ENCODE measurements around the gene BICDL1.

Gene BICDL1

GRCh38 chr12:120056739-120057138 is 67.7 kb downstream of the BICDL1 start:
- Histone ChIP-seq H2BK12ac (ENCODE audit: low read length) (no peak overlapping the region), H3K4me3 (ENCODE audit: low read depth, low read length) (no peak overlapping the region), H3K14ac (ENCODE audit: low read length) (no peak overlapping the region), H2AFZ (ENCODE audit: insufficient read depth, low read length, poor library complexity) (no peak overlapping the region), H4K91ac (ENCODE audit: low read depth, low read length) (no peak overlapping the region), H3K18ac (ENCODE audit: low read length) (no peak overlapping the region), H3K79me1 (ENCODE audit: low read length) (no peaks in the 10 kb centered on the region), H3K27ac (ENCODE audit: low read depth, low read length) (no peak overlapping the region), H3K23ac (ENCODE audit: low read length) (no peak overlapping the region), H3K36me3 (ENCODE audit: control insufficient read depth in 1 of 2, insufficient read depth in 2 of 2, low read length in 2 of 2) (no peaks in the 10 kb centered on the region), H3K9ac (ENCODE audit: low read length) (peak overlapping the region; percentile 69), H4K8ac (ENCODE audit: low read depth, low read length) (no peak overlapping the region), H3K79me2 (ENCODE audit: control insufficient read depth, insufficient read depth, low read length, poor library complexity) (no peaks in the 10 kb centered on the region), H2AK5ac (ENCODE audit: low read length) (no peak overlapping the region), H3K4ac (ENCODE audit: low read depth, low read length) (no peak overlapping the region), H4K12ac (ENCODE audit: low read depth, low read length) (no peak overlapping the region), H3K27me3 (ENCODE audit: insufficient read depth, low read length) (no peaks in the 10 kb centered on the region), H3K9me3 (ENCODE audit: insufficient read depth, low read depth, low read length) (no peaks in the 10 kb centered on the region), H3K4me2 (ENCODE audit: low read length) (no peak overlapping the region), H2BK5ac (ENCODE audit: low read depth, low read length, poor library complexity) (no peak overlapping the region), H2BK120ac (ENCODE audit: insufficient read depth, low read length, poor library complexity) (no peak overlapping the region), H3K4me1 (ENCODE audit: control insufficient read depth in 1 of 2, insufficient read depth in 2 of 2, low read length in 2 of 2) (no peaks in the 10 kb centered on the region)
- no CpG with 5 or more reads among the region's 5 CpGs for whole genome bisulfite sequencing (ENCODE audit: extremely low coverage, insufficient coverage, insufficient read length)
- no peak for DNase-seq

- H3K18ac ChIP-seq (ENCODE audit: low read length): no peak overlapping the region
- no peaks in the 10 kb centered on the region for H3K36me3 ChIP-seq (ENCODE audit: control insufficient read depth in 1 of 2, insufficient read depth in 2 of 2, low read length in 2 of 2)
- H3K9me3 ChIP-seq (ENCODE audit: insufficient read depth, low read depth, low read length): no peaks in the 10 kb centered on the region
- no peak overlapping the region for H3K23ac ChIP-seq (ENCODE audit: low read length)
- H3K4me3 ChIP-seq (ENCODE audit: low read depth, low read length): no peak overlapping the region
- H4K12ac ChIP-seq (ENCODE audit: low read depth, low read length): no peak overlapping the region
- no peak overlapping the region for H2BK12ac ChIP-seq (ENCODE audit: low read length)
- WGBS (ENCODE audit: extremely low coverage, insufficient coverage, insufficient read length): no CpG with 5 or more reads among the region's 1 CpG
- no peak overlapping the region for H2BK5ac ChIP-seq (ENCODE audit: low read depth, low read length, poor library complexity)
- H2AK5ac ChIP-seq (ENCODE audit: low read length): no peak overlapping the region
- H3K4me2 ChIP-seq (ENCODE audit: low read length): no peak overlapping the region
- H3K14ac ChIP-seq (ENCODE audit: low read length): no peak overlapping the region
- H3K79me2 ChIP-seq (ENCODE audit: control insufficient read depth, insufficient read depth, low read length, poor library complexity): no peaks in the 10 kb centered on the region
- H3K4ac ChIP-seq (ENCODE audit: low read depth, low read length): no peak overlapping the region
- no peak for DNase-seq
- peaks cover 4 to 13% of the 10 kb centered on the region in 2 experiments for H3K4me1 ChIP-seq (ENCODE audit: control insufficient read depth in 1 of 2, insufficient read depth in 2 of 2, low read length in 2 of 2)
- no peak overlapping the region for H4K91ac ChIP-seq (ENCODE audit: low read depth, low read length)
- H3K27ac ChIP-seq (ENCODE audit: low read depth, low read length): no peak overlapping the region
- no peak overlapping the region for H2AFZ ChIP-seq (ENCODE audit: insufficient read depth, low read length, poor library complexity)
- H3K27me3 ChIP-seq (ENCODE audit: insufficient read depth, low read length): no peaks in the 10 kb centered on the region
- no peak overlapping the region for H4K8ac ChIP-seq (ENCODE audit: low read depth, low read length)
- H2BK120ac ChIP-seq (ENCODE audit: insufficient read depth, low read length, poor library complexity): no peak overlapping the region
- no peak overlapping the region for H3K9ac ChIP-seq (ENCODE audit: low read length)
- H3K79me1 ChIP-seq (ENCODE audit: low read length): no peaks in the 10 kb centered on the region
These were observed 71.2 kb downstream of the BICDL1 start for GRCh38 chr12:120060196-120060595.

GRCh38 chr12:120060717-120061116 is 71.7 kb downstream of the BICDL1 start:
- no peak overlapping the region for H2AK5ac ChIP-seq (ENCODE audit: low read length)
- no peaks in the 10 kb centered on the region for H3K79me2 ChIP-seq (ENCODE audit: control insufficient read depth, insufficient read depth, low read length, poor library complexity)
- H3K79me1 ChIP-seq (ENCODE audit: low read length): no peaks in the 10 kb centered on the region
- no peak overlapping the region for H3K23ac ChIP-seq (ENCODE audit: low read length)
- no peaks in the 10 kb centered on the region for H3K27me3 ChIP-seq (ENCODE audit: insufficient read depth, low read length)
- no peak overlapping the region for H4K12ac ChIP-seq (ENCODE audit: low read depth, low read length)
- no peak overlapping the region for H4K8ac ChIP-seq (ENCODE audit: low read depth, low read length)
- H3K14ac ChIP-seq (ENCODE audit: low read length): no peak overlapping the region
- H3K9me3 ChIP-seq (ENCODE audit: insufficient read depth, low read depth, low read length): no peaks in the 10 kb centered on the region
- H3K4me3 ChIP-seq (ENCODE audit: low read depth, low read length): no peak overlapping the region
- no CpG with 5 or more reads among the region's 5 CpGs for WGBS (ENCODE audit: extremely low coverage, insufficient coverage, insufficient read length)
- H3K9ac ChIP-seq (ENCODE audit: low read length): no peak overlapping the region
- no peaks in the 10 kb centered on the region for H3K36me3 ChIP-seq (ENCODE audit: control insufficient read depth in 1 of 2, insufficient read depth in 2 of 2, low read length in 2 of 2)
- H2BK12ac ChIP-seq (ENCODE audit: low read length): no peak overlapping the region
- H3K4ac ChIP-seq (ENCODE audit: low read depth, low read length): no peak overlapping the region
- no peak for DNase-seq
- H4K91ac ChIP-seq (ENCODE audit: low read depth, low read length): no peak overlapping the region
- no peak overlapping the region for H3K27ac ChIP-seq (ENCODE audit: low read depth, low read length)
- H3K4me1 ChIP-seq (ENCODE audit: control insufficient read depth in 1 of 2, insufficient read depth in 2 of 2, low read length in 2 of 2): peaks cover 4 to 13% of the 10 kb centered on the region in 2 experiments
- no peak overlapping the region for H2BK120ac ChIP-seq (ENCODE audit: insufficient read depth, low read length, poor library complexity)
- H2BK5ac ChIP-seq (ENCODE audit: low read depth, low read length, poor library complexity): no peak overlapping the region
- no peak overlapping the region for H3K4me2 ChIP-seq (ENCODE audit: low read length)
- no peak overlapping the region for H2AFZ ChIP-seq (ENCODE audit: insufficient read depth, low read length, poor library complexity)
- no peak overlapping the region for H3K18ac ChIP-seq (ENCODE audit: low read length)

- Histone ChIP-seq H3K36me3 (ENCODE audit: control insufficient read depth in 1 of 2, insufficient read depth in 2 of 2, low read length in 2 of 2) (no peaks in the 10 kb centered on the region), H2AK5ac (ENCODE audit: low read length) (no peak overlapping the region), H3K23ac (ENCODE audit: low read length) (no peak overlapping the region), H3K4me3 (ENCODE audit: low read depth, low read length) (no peak overlapping the region), H3K4me1 (ENCODE audit: control insufficient read depth in 1 of 2, insufficient read depth in 2 of 2, low read length in 2 of 2) (peaks cover 4 to 13% of the 10 kb centered on the region in 2 experiments), H4K12ac (ENCODE audit: low read depth, low read length) (no peak overlapping the region), H3K18ac (ENCODE audit: low read length) (no peak overlapping the region), H3K9ac (ENCODE audit: low read length) (no peak overlapping the region), H2BK12ac (ENCODE audit: low read length) (no peak overlapping the region), H4K91ac (ENCODE audit: low read depth, low read length) (no peak overlapping the region), H3K79me2 (ENCODE audit: control insufficient read depth, insufficient read depth, low read length, poor library complexity) (no peaks in the 10 kb centered on the region), H2BK5ac (ENCODE audit: low read depth, low read length, poor library complexity) (no peak overlapping the region), H3K27ac (ENCODE audit: low read depth, low read length) (no peak overlapping the region), H3K27me3 (ENCODE audit: insufficient read depth, low read length) (no peaks in the 10 kb centered on the region), H3K4ac (ENCODE audit: low read depth, low read length) (no peak overlapping the region), H4K8ac (ENCODE audit: low read depth, low read length) (no peak overlapping the region), H2BK120ac (ENCODE audit: insufficient read depth, low read length, poor library complexity) (no peak overlapping the region), H2AFZ (ENCODE audit: insufficient read depth, low read length, poor library complexity) (no peak overlapping the region), H3K9me3 (ENCODE audit: insufficient read depth, low read depth, low read length) (no peaks in the 10 kb centered on the region), H3K79me1 (ENCODE audit: low read length) (no peaks in the 10 kb centered on the region), H3K4me2 (ENCODE audit: low read length) (no peak overlapping the region), H3K14ac (ENCODE audit: low read length) (no peak overlapping the region)
- WGBS (ENCODE audit: extremely low coverage, insufficient coverage, insufficient read length): no CpG with 5 or more reads among the region's 10 CpGs
- DNase-seq: no peak
These were observed 72.7 kb downstream of the BICDL1 start for GRCh38 chr12:120061575-120062214.

All from trophoblast cell (in vitro differentiated cells and primary cell).